GM21528 (cell line): ENCODE data around the gene ARHGAP27.
"Not testable (repeated sequence)": the region's sequence is repeated elsewhere in the genome, so short reads cannot be mapped to it uniquely, and the experiment has no call there.

Experiments
- ATAC-seq: cut with Tn5 transposase; IDR thresholded peaks from one replicate; pipeline ENCODE4 v1.9.1; 2021; ENCODE audit warnings: mild to moderate bottlenecking, moderate library complexity; ENCODE audit not compliant: unreplicated experiment, low FRiP score

Gene ARHGAP27

GRCh38 chr17:45367216-45367615, 65.5 kb downstream of the ARHGAP27 start:
- no peak for ATAC-seq

- ATAC-seq, result no peak
These were observed 66.0 kb downstream of the ARHGAP27 start for GRCh38 chr17:45366691-45367090.

- ATAC-seq, result no peak
These were observed 66.6 kb downstream of the ARHGAP27 start for GRCh38 chr17:45366049-45366448.

- ATAC-seq, result no peak
These were observed 67.9 kb downstream of the ARHGAP27 start for GRCh38 chr17:45364531-45365390.

GRCh38 chr17:45363498-45363897, 69.2 kb downstream of the ARHGAP27 start:
- ATAC-seq, result no peak

GRCh38 chr17:45361976-45362375, 70.7 kb downstream of the ARHGAP27 start:
- ATAC-seq, result no peak

GRCh38 chr17:45361451-45361850, 71.2 kb downstream of the ARHGAP27 start:
- no peak for ATAC-seq

GRCh38 chr17:45357364-45357997, 75.2 kb downstream of the ARHGAP27 start:
- no peak for ATAC-seq

GRCh38 chr17:45355087-45355486, 77.6 kb downstream of the ARHGAP27 start:
- no peak for ATAC-seq

- ATAC-seq, result no peak
These were observed 79.6 kb downstream of the ARHGAP27 start for GRCh38 chr17:45353043-45353442.

GRCh38 chr17:45351831-45352230, 80.8 kb downstream of the ARHGAP27 start:
- no peak for ATAC-seq

GRCh38 chr17:45347444-45347843, 85.2 kb downstream of the ARHGAP27 start:
- ATAC-seq, result no peak

GRCh38 chr17:45346216-45347015, 86.3 kb downstream of the ARHGAP27 start:
- ATAC-seq, result no peak

- no peak for ATAC-seq
These were observed 87.0 kb downstream of the ARHGAP27 start for GRCh38 chr17:45345554-45346215.

- no peak for ATAC-seq
These were observed 87.5 kb downstream of the ARHGAP27 start for GRCh38 chr17:45345246-45345553.

- not testable (repeated sequence) for ATAC-seq
These were observed 88.6 kb downstream of the ARHGAP27 start for GRCh38 chr17:45343967-45344664.
